GM18498 (cell line): Measurements from ENCODE around the gene MRTFB.

Experiments
- ATAC-seq: cut with Tn5 transposase; IDR thresholded peaks from one replicate; pipeline ENCODE4 v1.9.1; 2021; ENCODE audit warnings: mild to moderate bottlenecking, moderate library complexity; ENCODE audit not compliant: unreplicated experiment

Gene MRTFB

DNA sequence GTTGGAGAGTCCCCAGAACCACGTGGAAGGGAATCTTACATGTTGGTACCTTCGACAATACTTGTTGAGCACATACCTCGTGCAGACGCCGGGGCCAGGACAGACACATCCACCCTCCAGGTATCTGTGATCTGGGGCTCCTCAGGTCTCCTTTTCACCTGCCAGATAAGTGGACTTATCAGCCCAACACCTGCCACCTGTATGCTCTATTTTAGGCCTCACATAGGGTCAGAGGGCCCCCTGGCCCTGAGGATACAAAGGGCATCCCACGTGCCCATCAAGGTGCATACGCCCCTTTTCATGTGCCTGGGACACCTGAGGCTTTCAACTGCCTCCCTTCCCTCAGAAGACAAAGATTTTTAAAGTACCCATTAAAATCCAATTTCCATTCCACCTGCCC lies 212.7 kb downstream of the MRTFB start:
- ATAC-seq = no peak

DNA sequence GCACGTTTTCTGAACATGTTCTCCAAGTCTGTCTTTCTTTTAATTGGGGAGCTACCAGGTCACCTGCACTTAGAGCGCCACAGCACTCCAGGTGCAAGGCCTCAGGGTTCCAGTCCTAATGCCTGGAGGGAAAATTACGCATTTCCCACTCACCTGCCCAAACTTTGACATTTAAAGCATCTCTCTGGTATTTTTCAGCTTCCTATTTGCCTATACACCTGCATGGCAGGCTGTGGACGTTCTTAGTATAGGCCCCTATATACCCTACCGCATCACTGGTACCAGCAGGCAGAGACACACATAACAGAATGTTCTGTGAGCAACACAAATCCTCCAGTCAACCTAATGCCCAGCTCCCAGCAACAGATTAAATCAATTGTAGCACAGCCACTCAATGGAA lies 213.3 kb downstream of the MRTFB start:
- no peak for ATAC-seq

DNA sequence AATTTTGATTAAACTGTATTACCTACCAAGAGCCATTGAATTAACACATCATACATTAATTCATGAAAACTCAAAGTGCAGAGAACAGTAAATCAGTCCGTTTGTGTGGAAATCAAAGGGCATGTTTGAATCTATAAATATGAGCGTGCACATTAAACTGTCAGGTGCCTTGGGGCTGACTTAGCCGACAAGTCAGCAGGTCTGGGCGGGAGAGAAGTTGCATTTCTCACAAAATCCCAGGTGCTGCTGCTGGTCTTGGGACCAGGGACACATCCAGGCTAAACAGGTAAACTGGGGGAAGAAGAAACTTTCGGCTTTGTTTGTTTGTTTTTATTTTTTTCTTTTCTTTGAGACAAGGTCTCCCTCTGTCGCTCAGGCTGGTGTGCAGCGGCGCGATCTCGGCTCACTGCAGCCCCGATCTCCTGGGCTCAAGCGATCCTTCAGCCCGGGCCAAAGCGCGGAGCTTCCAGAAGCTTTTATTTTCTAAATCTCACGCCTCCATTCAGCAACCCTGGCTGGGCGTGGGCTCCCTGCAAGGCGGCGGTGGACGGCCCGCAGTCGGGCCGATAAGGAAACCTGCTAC lies 213.9 kb downstream of the MRTFB start:
- peak; percentile 37 for ATAC-seq

DNA sequence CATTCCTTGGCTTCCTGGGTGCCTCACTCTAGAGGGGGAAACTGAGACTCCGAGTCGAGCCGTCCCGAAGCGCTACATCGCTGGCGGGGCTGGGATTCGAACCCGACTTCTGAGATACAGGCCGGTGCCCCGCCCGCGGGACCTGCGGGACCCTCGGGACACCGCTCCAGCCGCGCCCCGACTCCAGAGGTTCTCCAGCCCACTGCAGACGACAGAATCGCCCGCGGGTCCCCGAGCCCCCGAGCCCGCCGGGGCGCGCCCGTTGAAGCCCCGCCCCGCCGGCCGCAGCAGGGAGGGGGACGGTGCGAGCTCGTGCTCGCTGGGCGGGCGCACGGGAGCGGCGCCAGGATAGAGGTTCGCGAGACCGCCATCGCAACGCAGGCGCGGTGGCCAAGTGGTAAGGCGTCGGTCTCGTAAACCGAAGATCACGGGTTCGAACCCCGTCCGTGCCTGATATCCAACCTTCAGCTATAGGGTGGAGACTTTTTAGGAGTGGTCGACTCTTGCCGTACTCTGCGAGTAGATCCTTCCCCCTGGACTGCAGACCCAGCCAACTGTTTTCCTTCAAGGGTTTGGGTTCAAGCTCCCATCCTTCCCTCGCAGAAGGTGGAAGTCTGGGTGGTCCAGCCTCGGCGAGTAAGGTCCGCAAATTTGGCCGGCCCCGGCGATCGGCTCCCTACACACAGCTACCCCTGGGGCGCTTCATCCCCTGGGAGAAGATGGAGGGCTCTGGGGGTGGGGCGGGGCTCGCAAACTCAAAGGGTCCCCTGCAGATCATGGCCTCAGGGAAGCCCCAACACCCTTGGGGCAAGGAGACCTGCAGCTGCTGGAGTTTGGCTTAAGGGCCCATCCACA lies 214.6 kb downstream of the MRTFB start:
- peak; percentile 84 for ATAC-seq

DNA sequence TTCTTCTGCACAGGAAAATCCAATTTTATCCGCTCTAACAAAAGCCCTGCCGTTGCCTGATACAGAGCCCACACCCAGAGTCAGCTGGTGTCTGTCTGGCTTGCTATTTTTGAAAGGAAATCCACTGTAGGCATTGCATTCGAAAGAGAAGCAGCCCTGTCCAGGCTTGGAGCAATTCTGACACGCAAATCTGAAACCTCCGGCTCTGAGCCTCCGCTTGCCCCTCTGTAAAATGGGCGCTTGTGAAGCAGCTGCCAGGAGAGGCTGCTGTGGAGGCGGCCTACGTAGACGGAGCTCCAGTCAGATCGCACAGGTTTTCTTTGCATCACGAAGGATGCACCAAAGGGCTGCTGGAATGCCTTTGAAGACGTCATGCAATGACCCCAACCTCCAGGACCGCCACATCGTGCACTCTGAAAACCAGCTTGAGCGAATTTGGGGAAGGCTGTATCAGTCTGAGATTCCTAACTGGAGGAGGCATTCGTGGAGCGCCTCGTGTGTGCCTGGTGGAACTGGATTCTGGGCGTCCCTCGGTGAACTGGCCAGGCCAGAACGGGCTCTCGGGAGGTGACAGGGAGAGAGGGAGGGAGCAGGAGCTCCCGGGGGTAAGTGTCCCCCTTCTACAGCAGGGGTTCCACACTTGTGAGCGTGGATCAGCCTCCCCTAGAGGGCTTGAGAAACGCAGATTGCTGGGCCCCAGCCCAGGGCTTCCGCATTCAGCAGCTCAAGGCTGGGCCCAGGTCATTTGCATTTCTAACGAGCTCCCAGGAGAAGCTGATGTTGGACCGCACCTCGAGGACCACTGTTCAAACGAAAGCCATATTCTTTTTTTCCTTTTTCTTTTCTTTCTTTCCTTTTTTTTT lies 215.5 kb downstream of the MRTFB start:
- peak; percentile 13 for ATAC-seq

DNA sequence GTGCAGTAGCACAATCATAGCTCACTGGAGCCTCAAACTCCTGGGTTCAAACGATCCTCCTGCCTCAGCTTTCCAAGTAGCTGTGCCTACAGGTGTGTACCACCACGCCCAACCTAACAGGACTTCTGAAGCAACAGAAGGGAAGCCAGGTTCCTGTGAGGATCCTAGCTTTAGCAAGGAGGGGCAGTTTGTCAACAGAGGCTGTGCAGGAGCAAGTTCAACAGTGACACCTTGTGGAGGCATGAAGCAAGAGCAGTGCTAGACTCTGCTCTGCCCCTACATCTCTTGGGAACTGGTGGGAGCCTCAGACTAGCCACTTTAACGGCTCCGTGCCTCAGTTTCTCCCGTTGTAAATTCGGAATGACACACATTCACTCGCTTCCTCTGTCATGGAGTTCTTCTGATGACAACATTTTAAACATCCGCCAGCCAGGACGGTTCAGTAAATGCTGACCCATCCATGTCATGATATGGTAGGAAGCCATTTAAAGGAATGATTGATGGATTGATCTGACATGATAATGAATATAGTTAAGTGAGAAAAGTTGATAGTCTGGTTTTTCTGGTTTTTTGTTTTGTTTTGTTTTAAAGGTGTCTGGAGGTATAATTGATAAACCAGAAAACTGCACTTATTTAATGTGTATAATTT lies 218.7 kb downstream of the MRTFB start:
- ATAC-seq = no peak

DNA sequence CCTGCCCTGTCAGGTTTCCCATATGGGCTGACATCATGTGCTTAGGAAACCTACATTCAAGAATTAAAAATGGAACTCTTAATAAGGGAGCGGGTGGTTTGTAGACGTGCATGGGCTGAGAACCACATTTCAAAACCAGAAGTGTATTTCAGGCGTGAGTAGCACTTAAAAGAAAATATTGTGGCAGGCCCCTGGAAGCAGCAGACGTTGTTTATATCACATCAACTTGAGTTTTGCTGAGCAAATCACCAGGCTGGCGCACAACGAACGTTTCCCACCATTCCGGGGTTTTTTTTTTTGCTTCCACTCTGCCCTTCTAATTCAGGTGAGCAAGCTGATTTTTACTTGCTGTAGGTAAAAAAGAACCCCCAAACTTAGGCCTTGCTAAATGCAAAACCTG lies 220.2 kb downstream of the MRTFB start:
- no peak for ATAC-seq

DNA sequence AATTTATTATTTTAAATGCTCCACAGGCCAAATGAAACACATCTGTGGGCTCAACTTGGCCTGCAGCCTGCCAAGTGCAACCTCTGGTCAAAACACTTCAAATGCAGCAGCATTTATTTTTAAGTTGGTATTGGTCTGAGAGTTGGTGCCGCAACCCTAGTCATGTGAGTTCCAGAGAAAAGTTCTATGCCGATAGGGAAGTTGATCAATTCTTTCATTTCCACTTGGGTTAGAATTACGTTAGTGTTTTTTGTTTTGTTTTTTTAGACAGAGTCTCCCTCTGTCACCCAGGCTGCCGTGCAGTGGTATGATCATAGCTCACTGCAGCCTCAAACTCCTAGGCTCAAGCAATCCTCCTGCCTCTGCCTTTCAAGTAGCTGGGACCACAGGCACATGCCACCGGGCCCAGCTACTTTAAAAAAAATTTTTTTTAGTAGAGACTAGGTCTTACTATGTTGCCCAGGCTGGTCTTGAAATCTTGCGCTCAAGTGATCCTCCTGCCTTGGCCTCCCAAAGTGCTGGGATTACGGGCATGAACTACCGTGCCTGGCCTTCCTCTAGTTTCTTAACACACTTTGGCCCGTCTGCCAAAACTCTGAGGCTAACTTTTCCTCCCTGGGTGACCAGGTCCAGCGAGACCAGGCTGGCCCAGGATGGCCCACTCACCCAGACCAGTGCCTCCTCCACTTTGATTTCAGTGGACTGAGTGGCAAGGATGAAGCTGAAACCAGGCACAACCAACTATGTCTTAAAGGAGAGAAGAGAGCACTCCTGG lies 221.1 kb downstream of the MRTFB start:
- ATAC-seq = no peak

DNA sequence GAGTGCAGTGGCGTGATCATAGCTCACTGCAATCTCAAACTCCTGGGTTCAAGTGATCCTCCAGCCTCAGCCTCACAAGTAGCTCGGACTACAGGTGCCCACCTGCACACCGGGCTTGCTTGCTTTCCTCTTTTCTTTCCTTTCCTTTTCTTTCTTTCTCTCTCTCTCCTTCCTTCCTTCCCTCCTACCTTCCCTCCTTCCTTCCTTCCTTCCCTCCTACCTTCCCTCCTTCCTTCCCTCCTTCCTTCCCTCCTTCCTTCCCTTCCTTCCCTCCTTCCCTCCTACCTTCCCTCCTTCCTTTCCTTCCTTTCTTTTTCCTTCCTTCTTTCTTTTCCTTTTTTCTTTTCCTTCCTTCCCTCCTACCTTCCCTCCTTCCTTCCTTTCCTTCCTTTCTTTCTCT lies 225.5 kb downstream of the MRTFB start:
- ATAC-seq = no peak

DNA sequence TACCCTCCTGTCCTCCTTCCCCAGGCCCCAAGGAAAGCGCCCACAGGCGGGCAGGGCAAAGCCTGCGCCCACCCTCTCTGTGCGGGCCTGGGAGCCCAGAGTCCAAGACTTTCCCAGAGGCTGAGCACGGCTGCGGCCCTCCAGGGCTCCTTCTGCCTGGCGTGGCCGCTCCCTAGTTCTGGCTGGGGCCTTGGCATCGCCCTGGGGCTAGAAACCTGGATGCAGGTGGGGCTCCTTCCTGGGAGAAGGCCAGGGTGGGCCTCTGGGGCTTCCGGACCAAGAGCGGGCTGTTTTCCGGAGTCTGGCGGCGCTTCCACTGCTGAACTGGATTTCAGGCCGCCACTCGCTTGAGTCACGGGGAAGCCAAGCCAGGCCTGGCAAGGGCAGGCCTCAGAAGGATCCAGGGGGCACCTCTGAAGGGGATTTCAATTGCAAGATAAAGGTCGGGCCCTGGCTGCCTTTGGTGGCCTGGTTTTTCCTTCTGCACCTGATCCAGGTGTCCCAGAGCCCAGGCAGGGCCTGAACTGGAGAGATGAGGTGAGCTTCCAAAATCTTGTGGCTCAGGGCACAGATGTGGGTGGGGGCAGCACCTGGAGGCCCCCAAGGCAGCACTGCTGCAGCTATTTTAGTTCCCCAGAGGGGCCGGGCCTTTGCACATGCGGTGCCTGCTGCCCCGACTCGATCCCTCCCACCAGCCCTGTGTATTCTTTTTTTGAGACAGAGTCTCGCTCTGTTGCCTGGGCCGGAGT lies 227.4 kb downstream of the MRTFB start:
- ATAC-seq = no peak

DNA sequence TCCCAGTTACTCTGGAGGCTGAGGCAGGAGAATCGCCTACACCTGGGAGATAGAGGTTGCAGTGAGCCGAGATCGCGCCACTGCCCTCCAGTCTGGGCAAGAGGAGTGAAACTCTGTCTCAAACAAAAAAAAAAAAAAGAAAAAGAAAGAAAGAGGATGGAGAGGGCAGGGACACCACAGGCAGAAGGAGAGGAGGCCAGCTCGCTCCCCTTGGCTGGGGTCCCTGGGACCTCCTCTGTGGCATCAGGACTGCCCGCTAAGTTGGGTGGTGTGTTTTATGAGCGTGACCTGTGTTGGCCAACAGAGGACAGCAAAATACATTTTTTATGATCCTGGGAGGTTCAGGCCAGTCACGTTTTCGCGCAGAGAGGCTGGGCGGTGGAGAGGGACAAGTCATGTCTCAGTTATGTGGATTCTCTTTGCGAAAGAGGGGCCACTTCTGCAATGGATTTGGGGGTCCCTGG lies 229.6 kb downstream of the MRTFB start:
- ATAC-seq = peak; percentile 29

DNA sequence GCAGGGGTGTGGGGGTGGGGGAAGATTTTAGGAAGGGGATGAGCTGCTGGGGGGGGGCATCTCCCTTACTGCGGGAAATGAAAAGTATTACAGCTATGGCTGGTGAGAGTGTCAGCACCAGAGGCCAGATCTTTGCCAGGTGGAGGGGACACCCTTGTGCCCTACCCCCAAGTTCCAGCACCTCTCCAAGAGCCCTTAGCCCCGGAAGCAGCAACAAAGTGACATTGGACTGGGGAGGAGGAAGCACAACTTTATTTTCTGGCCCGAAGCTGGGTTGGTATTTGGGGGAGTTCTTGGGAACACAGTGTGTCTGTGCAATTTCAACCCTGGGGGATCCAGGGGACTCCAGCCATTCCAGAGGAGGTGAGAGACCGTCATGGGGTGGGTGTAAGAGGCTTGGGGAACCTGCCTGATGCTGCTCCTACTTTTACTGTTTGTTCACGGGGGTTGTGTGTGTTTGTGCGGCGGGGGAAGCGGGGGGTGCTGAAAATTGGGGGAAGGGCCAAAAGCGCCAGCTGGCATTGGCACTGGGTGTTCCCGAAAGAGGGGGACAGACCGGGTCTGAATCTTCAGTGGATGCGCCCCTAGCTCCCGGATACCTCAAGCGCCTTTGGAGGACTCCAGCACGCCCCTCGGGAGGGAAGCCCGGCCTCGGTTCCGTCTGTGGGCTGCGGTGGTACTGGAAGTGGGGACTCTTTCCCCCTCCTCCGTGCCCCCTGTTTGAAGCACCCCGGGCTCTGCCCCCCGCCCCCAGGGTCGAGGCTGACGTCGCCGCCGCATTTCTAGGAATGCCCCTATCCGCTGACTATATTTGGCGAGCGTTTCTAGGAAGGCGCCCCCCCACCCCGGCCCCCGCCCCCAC lies 230.3 kb downstream of the MRTFB start:
- no peak for ATAC-seq

DNA sequence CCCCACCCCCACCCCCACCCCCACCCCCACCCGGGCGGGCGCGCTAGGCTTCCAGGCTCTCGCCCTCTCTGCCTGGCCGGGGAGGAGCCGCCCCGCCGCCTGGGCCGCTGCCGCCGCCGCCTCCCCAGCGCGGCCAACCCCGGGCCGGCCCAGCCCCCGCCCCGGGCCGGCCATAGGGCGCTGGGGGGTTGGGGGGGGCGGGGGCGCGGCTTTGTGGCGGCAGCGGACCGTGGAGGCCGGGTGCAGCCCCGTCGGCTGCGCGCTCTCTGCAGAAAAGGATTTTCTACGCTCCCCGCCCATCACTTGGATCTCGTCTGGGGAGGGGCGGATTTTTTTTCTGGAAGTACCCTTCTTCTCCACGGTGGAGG lies 230.9 kb downstream of the MRTFB start:
- ATAC-seq = peak; percentile 65

DNA sequence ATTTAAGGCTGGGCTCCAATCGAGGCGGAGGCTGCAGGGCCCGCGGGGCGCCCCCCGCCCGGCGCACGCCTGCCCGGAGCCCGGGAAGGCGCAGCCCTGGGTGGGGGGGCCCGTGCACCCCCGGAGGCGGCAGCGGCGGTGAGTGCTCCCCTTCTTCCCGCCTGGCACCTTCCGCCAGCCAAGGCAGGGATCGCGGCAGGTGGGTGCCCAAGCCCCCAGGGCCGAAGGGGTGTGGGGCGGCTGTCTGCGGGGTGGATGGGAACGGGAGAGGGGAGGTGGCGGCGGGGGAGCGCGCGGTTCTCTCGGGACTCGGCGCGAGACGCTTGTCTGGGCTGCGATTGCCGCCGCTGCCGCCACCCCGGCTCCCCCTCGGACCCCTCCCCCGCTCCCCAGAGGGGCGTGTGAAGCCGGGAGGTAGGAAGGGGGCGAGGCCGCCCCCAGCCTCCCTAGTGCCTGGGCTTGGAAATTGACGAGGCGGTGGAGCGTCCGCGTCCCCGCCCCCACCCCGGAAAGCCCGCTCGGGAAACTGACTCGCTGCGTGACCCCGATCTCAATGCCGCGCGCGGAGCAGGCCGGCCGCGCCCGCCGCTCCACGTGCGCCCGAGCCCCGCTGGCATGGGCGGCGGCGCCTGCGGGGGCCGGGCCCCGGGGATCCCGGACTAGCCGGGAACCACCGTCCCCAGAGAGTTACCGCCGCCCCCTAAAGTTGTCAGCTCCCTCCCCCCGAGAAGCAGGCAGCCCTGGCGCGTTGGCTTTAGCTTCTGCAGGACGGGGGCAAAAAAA lies 231.5 kb downstream of the MRTFB start:
- peak; percentile 31 for ATAC-seq

DNA sequence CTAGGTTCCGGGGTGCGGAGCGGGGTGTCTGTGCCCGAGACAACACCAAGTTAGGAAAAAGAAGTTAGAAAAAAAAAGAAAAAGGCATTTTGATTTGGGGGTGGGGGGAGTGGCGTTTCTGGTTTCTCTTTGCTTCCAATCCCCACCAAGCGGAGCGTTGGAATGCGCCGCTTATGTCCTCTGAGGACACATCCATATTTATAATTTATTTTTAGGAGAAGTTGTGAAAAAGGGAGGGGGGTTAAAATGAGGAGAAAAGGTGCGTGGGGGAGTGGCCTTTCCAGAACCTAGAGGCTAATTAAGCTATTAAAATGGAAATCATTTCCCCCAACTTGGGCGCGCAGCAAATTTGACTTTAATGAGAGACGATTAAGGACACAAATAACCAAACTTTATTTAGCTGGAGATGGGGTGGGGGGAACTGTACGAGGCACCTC lies 232.1 kb downstream of the MRTFB start:
- ATAC-seq = no peak

DNA sequence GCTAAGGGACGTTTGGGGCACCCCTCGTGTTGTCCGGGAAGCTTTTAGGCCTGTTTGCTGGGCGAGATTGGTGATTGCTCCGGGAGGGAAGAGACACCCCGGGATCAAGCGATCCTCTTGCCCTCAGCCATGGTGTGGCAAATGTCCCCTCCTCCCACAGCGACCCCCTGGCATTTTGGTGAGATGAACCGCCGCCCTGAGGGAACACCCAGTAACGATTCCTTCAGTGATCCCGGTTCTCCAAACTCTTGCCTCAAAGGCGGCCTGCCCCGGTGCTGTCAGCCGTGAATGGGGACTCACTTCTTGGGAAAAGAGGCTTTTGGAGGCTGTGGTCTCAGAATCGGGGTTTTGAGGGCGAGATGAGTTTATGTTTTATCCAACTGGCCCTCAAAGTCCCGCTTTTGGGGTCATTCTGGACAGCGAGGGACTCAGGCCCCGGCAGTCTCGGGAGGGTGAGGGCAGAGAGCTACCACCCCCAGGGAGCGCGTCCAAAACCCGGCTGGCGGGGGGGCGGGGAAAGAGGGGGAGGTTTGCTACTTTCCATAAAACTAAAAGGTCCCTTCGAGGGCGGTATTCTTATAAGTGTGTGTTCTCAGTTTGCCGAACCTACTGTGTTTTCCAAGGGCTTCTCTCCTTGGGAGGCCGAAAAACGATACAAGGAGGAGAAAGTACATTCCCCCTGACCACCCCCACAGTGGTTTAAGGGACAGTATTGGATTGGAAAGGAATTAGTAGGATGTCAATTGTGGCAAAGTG lies 232.7 kb downstream of the MRTFB start:
- no peak for ATAC-seq

DNA sequence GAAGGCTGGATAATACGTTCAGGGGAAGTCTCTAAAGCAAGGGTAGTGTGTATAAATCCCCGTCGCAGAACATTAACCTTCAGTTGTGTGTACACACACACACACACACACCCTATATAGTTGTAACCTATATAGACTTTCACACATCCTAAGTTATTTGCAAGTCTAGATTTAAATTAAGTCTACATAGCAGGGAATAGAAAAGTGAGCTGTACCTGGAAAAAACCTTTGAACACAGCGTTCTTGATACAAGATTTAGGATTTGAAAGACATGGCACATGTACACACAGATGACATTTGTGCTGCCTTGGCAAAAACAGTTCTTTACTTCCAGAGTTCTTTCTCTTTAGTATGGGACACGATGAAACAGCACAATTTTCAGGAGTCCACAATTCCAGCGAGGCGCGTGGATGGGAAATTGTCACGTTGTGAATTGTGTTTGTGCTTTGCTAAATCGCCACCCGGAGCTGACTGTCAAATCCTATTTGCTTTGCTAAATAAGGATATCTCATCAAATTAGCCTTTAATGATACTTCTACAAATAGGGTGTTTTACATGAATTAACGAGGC lies 233.9 kb downstream of the MRTFB start:
- ATAC-seq = no peak
